Heart left ventricle (tissue), 16 donors: Measurements from ENCODE around the gene SAP30L. TPM values are rescaled to one million over a fixed set of nuclear protein-coding genes. Genes with fewer than 3 reads are reported as not detected.

ENCODE experiments used
- ATAC-seq, 4 donors: fragments of 200-7000 bp; cut with Tn5 transposase; one replicate each; pipeline ENCODE4 v1.9.1; 2020 to 2022; ENCODE audit warnings: moderate library complexity in 4 of 4, mild to moderate bottlenecking in 3 of 4, moderate number of reproducible peaks in 1 of 4
- DNase-seq, 5 donors: peaks; one replicate each; pipeline ENCODE4 v3.0.0-alpha.2; 2020
- H3K27ac ChIP-seq, 12 donors: fragments of 200-600 bp; sonication (generic) in 4 of 12; one replicate each; pipeline versions ENCODE4 v1.5.0 to v1.8.0; 2016 to 2022; ENCODE audit warnings: mild to moderate bottlenecking in 2 of 12
- H3K27me3 ChIP-seq, 9 donors: fragments of 200-600 bp; sonication (generic) in 2 of 9; one replicate each; pipeline versions ENCODE4 v1.5.1 to v1.8.0; 2016 to 2022; ENCODE audit warnings: mild to moderate bottlenecking in 3 of 9
- H3K36me3 ChIP-seq, 9 donors: fragments of 200-600 bp; sonication (generic) in 2 of 9; one replicate each; pipeline versions ENCODE4 v1.5.0 to v1.8.0; 2018 to 2022; ENCODE audit warnings: mild to moderate bottlenecking in 2 of 9
- H3K4me1 ChIP-seq, 12 donors: fragments of 200-600 bp; sonication (generic) in 4 of 12; one replicate each; pipeline versions ENCODE4 v1.5.0 to v1.8.0; 2016 to 2022; ENCODE audit warnings: mild to moderate bottlenecking in 3 of 12
- H3K4me3 ChIP-seq, 12 donors: fragments of 200-600 bp; sonication (generic) in 4 of 12; one replicate each; pipeline versions ENCODE4 v1.5.0 to v1.8.0; 2017 to 2022; ENCODE audit warnings: mild to moderate bottlenecking in 9 of 12, moderate library complexity in 4 of 12
- H3K9me3 ChIP-seq, 12 donors: fragments of 200-600 bp; sonication (generic) in 4 of 12; one replicate each; pipeline versions ENCODE4 v1.5.0 to v1.8.0; 2016 to 2022; ENCODE audit warnings: mild to moderate bottlenecking in 1 of 12
- POLR2A ChIP-seq, 2 donors: fragments of 450-650 bp; IDR thresholded peaks; one replicate each; pipeline ENCODE4 v1.6.1; 2017; ENCODE audit warnings: antibody characterized with exemption in 2 of 2, mild to moderate bottlenecking in 2 of 2, moderate library complexity in 2 of 2
- WGBS, 4 donors: extraction: QIAGEN DNeasy Blood & Tissue Kit in 2 of 4; methylation state at CpG; one replicate each; pipeline versions ENCODE4 v1.1.5 to v1.1.7; 2013 to 2018; 5-methylcytosine and 5-hydroxymethylcytosine counted together
- intact Hi-C, 10 donors: fragments of 100-400 bp; cut with DNase I; formaldehyde crosslinking; loops; one replicate each; pipeline versions ENCODE4 v1.11.1 to v1.14.2; 2022
- polyA plus RNA-seq, 2 donors: library from polyadenylated mRNA; stranded (reverse); fragments of 200-250 nt; gene quantifications; one replicate each; pipeline ENCODE4 v1.2.3, GENCODE V29; 2013
- total RNA-seq, 9 donors: library from RNA; depleted of rRNA in 2 of 9; stranded (reverse); fragments of >200 nt in 2 of 9; fragmentation: NEBNext Ultra II Directional in 3 of 9; extraction: Animal tissue kit (Norgen Biotek cat#: 25700) in 3 of 9; gene quantifications; one replicate each; pipeline versions ENCODE4 v1.1.0 to v1.2.4, GENCODE V29; 2016 to 2023
- TF ChIP-seq, protein P1 (sequence below), 12 donors: fragments of 200-600 bp; sonication (generic) in 4 of 12; IDR thresholded peaks; one replicate each; pipeline versions ENCODE4 v1.5.0 to v1.8.0; 2018 to 2022; ENCODE audit warnings: antibody characterized with exemption in 12 of 12, mild to moderate bottlenecking in 5 of 12
- donor health status: ischemic (EF 13 %, LVEDD 7.1; RV severe dilation, severe dysfunction).
- donor health status: healthy with polysubstance abuse.
- donor health status: DM: no; HTN: yes; CAD: no.
- donor health status: DM: no; HTN: no; CAD: no.
- donor health status: ischemic (EF 25% LVEDD 6.9; RV normal size, moderate dysfunction).
- donor health status: ischemic (EF 25% LVEDD 5.7; RV mildly dilated, moderate dysfunction).
- donor health status: healthy.
- donor health status: DM: yes; HTN: yes; CAD: no.
- donor health status: ischemic (EF 35%, LVEDD 5.7; RV mildly dilated, moderate dysfunction).
- donor health status: nonischemic (EF 11% LVEDD 7.7; RV severe dilation, severe dysfunction).
- donor health status: DM: yes; HTN: yes; CAD: no.
- donor health status: PGD.
- donor health status: ischemic (EF 29% LVEDD 5.4; RV normal size, mild dysfunction).
- donor health status: nonischemic (EF 23%, LVEDD 6.1; RV moderate dilation, normal function).

SAP30L gene
- total and polyA plus RNA-seq, 11 donors: 19.7 to 55.5 (median 37.4) TPM

DNA sequence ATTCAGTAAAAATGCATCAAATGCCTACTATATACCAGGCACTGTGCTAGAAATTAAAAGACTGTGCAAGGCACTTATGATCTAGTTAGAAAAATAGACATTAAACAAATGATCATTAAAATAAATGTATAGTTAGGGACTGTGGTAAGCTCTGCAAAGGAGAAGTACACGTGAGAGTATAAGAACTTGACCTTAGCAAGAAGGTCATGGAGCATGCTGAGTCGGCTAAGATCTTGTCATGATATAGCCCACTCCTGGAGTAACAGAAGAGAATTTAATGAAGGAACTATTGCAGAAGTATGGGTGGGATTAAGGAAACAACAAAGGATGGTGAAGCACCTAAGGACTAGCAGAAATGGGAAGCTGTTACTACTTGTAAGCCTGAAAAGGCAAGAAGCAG lies 23.5 kb upstream of the SAP30L start:
- H3K9me3 ChIP-seq: peaks cover 0 to 8% (median 0%) of the 10 kb centered on the region in 12 donors
- WGBS, 4 donors: 76 to 88% (median 83%) methylated on average over 2 of the region's 2 CpGs
- TF ChIP-seq, protein P1, sequence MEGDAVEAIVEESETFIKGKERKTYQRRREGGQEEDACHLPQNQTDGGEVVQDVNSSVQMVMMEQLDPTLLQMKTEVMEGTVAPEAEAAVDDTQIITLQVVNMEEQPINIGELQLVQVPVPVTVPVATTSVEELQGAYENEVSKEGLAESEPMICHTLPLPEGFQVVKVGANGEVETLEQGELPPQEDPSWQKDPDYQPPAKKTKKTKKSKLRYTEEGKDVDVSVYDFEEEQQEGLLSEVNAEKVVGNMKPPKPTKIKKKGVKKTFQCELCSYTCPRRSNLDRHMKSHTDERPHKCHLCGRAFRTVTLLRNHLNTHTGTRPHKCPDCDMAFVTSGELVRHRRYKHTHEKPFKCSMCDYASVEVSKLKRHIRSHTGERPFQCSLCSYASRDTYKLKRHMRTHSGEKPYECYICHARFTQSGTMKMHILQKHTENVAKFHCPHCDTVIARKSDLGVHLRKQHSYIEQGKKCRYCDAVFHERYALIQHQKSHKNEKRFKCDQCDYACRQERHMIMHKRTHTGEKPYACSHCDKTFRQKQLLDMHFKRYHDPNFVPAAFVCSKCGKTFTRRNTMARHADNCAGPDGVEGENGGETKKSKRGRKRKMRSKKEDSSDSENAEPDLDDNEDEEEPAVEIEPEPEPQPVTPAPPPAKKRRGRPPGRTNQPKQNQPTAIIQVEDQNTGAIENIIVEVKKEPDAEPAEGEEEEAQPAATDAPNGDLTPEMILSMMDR (IDR thresholded peaks at IDR 0.05): no peak
- TF ChIP-seq POLR2A (IDR thresholded peaks at IDR 0.05): no peak
- intact Hi-C loops: loop anchor here in 1 of 10 donors (2.0 kb wide), 1 partner anchor 45 kb away; no protein-coding TSS in a partner anchor
- no peaks in the 10 kb centered on the region for H3K27me3 ChIP-seq
- H3K36me3 ChIP-seq: peaks cover 0 to 30% (median 6%) of the 10 kb centered on the region in 9 donors
- DNase-seq (no peak), ATAC-seq (no peak)
- no peaks in the 10 kb centered on the region for H3K4me1 ChIP-seq
- H3K27ac ChIP-seq: no peak overlapping the region
- no peak overlapping the region for H3K4me3 ChIP-seq

DNA sequence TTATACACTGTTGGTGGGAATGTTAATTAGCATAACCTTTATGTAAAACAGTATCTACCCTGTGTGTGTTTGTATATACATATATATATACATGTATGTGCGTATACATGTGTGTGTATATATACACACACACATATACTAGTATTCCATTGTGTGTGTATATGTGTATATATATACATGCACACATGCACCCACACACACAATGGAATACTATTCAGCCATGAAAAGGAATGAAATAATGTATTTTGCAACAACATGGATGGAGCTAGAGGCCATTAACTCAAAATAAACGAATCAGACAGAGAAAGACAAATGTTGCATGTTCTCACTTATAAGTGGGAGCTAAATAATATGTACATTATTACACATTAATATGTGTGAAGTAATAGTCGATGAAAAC lies 17.6 kb upstream of the SAP30L start:
- no peak overlapping the region for H3K4me3 ChIP-seq
- intact Hi-C loops: no loop called here
- no peak for ATAC-seq

DNA sequence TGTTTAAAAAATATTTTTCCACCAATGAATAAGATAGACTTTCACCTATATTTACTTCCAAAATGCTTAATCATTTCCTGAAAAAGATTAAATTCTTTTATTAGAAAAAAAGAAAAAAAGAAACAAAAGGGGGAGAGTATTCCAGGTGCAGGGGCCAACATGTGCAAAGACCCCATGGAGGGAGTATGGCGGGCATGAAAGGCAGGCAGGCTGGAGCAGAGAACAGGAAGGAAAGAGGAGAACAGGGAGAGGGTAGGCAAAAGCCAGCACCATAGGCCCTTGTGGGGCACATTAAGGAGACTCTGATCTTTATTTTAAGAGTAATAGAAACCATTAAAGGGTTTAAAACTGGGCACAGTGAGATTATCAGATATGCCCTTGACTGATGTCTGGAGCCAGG lies 16.5 kb upstream of the SAP30L start:
- WGBS, 4 donors: 93 to 98% (median 94%) methylated on average over 1 of the region's 1 CpG
- Histone ChIP-seq H3K36me3 (peaks cover 0 to 6% (median 0%) of the 10 kb centered on the region in 9 donors), H3K27me3 (no peaks in the 10 kb centered on the region), H3K27ac (no peak overlapping the region), H3K9me3 (no peaks in the 10 kb centered on the region), H3K4me1 (no peaks in the 10 kb centered on the region), H3K4me3 (no peak overlapping the region)
- TF ChIP-seq, protein P1 (IDR thresholded peaks at IDR 0.05): no peak
- TF ChIP-seq POLR2A (IDR thresholded peaks at IDR 0.05): no peak
- intact Hi-C loops: no loop called here
- no peak for DNase-seq
- no peak for ATAC-seq

More for the DNA sequence above, 17.6 kb upstream of the SAP30L start:
- WGBS, 4 donors: 96 to 99% (median 97%) methylated on average over 3 of the region's 3 CpGs
- Histone ChIP-seq H3K27ac (no peak overlapping the region), H3K36me3 (no peaks in the 10 kb centered on the region), H3K27me3 (no peaks in the 10 kb centered on the region), H3K9me3 (peaks cover 0 to 6% (median 0%) of the 10 kb centered on the region in 12 donors), H3K4me1 (no peaks in the 10 kb centered on the region)
- DNase-seq: no peak
- no peak for TF ChIP-seq POLR2A (IDR thresholded peaks at IDR 0.05)

DNA sequence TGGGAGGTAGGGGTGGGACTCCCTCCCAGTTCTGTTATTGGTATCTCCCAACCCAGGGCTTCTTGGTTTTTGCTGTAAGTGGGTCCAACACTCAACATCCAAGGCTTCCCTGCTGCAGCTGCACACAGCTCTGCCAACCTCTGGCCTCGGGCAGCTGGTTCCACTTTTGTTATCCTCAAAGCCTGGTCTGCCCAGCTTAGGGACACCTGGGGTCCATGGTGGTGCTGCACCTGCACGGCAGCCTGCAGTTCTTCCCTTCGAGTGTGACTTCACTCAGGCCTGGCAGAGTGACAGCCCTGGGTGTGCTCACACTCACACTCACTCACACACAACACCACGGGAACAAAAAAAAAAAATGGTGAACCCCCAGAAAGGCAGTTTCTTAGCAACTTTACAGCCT lies 15.3 kb upstream of the SAP30L start:
- Histone ChIP-seq H3K9me3 (no peaks in the 10 kb centered on the region), H3K4me1 (no peaks in the 10 kb centered on the region), H3K36me3 (peaks cover 0 to 13% (median 3%) of the 10 kb centered on the region in 9 donors), H3K4me3 (no peak overlapping the region), H3K27me3 (no peaks in the 10 kb centered on the region), H3K27ac (no peak overlapping the region)
- 77 to 88% (median 84%) methylated on average over 4 of the region's 4 CpGs for WGBS, 4 donors
- DNase-seq (no peak), ATAC-seq (no peak)
- TF ChIP-seq, protein P1 (IDR thresholded peaks at IDR 0.05): no peak
- TF ChIP-seq POLR2A (IDR thresholded peaks at IDR 0.05): no peak
- intact Hi-C loops: no loop called here
